Inflammatory macrophage (primary cell): ENCODE measurements around the gene DYRK1B.
A peak's percentile ranks its signal among the peaks of the same experiment; 100 is the strongest.

Source experiments
- DNase-seq, 2 donors: peaks; one replicate each; pipeline ENCODE4 v3.0.0-alpha.2; 2020 to 2022

Gene DYRK1B

DNA sequence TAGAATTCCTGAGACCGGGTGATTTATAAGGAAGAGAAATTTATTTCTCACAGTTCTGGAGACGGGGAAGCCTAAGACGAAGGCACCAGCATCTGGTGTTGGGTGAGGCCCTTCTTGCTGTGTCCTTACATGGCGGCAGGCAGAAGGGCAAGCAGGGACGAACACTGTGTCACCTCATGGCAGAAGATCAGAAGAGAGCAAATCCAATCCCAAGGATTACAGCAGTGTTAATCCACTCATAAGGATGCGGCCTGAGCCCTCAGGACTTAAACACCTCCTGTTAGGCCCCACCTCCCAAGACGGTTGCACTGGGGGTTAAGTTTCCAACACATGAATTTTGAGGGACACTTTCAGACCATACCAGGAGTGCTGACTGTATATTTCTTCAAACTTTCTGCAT lies 18.9 kb upstream of the DYRK1B start:
- no peak for DNase-seq

DNA sequence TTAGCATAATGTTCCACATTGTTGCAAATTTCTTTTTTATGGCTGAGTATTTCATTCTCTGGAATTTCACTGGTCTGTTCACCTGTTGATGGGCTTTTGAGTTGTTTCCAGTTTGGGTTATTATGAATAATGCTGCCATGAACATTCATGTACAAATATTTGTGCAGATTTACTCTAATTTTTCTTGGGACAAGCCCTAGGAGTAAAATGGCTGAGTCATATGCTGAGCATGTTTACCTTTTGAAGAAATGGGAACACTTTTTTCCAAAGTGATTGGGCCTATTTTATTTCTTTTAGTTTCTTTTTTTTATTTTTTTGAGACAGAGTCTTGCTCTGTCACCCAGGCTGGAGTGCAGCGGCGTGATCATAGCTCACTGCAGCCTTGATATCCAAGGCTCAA lies 16.9 kb upstream of the DYRK1B start:
- no peak for DNase-seq

DNA sequence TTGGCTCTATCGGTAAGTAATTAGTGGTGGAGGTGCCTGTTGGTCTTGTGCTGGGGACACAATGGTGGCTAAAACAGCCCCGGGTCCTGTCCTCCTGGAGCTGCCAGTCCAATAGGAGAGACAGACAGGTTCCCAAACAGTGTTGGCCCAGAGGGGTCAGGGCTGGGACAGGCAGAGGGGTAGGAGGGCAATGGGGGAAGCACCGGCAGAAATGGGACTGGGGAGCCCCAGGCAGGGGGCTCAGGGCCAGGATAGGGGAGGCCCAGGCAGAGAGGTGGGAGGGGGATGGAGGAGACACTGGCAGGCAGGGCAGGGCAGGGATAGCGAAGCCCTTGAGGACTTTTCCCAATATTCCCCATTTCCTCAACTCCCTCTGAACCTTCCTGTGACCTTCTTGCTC lies 14.4 kb upstream of the DYRK1B start:
- DNase-seq: no peak

DNA sequence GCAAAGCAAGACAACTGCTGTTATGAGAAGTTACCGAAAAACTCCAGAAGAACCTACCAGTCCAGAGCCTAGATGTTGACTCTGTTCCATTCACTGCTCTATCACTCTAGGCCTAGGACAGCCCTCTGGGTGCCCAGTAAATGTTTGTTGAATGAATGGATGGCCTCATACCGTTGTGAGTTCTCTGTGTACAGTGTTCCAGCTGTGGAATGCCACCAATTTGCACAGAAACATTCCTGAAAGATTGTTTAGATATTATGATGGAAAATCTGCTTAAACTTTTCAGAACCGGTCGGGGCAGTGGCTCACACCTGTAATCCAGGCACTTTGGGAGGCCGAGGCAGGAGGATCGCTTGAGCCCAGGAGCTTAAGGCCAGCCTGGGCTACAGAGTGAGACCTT lies 13.6 kb upstream of the DYRK1B start:
- no peak for DNase-seq

DNA sequence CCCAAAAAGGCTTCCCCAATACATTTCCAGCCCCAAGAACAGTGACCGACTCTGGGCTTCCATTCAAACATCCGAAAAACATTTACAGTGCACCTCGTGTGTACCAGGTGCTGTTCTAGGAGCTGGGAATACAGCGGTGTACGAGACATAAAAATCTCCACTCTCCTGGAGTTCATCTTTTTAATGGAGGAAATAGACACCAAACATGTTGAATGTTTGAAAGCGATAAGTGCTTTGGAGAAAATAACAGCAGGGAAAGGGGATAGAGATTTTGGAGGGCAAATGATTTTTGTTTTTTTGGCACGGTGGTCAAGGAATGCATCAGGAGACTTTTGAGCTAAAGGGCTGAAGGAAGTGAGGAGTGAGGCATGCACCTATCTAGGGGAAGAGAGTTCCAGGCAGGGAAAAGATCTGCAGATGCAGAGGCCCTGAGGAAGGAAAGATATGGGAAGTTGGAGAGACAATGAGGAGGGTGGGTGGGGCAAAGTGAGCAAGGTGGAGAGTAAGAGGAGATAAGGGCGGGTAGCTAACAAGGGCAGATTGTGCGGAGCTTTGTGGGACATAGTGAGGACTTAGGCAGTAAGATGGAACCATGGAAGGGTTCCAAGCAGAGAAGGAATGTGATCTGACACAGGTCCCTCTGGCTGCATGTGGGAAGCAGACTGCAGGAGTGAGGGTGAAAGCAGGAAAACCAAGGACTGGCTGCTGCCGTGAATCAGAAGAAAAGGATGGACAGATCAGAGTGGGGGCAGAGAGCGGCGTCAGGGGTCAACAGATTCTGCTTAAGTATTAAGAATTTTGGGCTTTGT lies 12.9 kb upstream of the DYRK1B start:
- no peak for DNase-seq

DNA sequence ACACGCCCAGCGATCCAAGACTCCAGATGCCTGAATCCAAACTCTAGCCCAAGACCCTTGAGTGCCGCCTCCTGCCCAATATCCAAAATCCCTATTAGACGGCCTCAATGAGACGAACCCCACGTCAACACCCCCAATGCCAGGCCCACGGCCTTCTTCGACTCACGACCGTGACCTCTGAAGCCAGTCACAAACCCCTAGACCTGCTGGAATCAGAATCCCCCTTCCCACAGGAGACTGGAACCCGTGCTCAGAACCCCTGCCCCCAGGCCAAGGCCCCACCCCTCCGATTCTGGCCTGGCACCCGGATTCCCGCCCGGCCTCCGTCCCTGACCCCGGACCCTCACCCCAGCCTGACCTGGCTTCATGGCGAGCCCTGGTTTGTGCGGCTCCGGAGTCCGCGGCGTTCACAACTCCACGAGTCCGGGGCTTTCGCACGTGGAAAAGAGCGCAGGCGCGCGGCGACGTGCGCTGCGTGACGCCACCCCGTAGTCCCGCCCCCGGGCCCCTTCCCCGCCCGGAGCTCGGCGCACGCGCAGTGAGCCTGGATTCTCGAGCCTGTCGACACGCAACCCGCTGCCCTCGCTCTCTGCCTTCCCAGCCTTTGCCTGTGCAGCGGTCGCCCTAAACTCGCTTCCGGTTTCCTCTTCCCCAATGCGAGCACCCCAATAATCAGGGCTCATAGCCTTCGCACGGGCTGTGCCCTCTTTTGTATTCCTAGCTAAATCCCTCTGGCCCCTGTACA lies 12.1 kb upstream of the DYRK1B start, which contains the start of gene FBL:
TSS of gene FBL (minus strand) at position 447 of the 745 bp plus-strand sequence. CDS start at position 368, 79 bp downstream.
- peak; percentile 96 to 97 for DNase-seq

DNA sequence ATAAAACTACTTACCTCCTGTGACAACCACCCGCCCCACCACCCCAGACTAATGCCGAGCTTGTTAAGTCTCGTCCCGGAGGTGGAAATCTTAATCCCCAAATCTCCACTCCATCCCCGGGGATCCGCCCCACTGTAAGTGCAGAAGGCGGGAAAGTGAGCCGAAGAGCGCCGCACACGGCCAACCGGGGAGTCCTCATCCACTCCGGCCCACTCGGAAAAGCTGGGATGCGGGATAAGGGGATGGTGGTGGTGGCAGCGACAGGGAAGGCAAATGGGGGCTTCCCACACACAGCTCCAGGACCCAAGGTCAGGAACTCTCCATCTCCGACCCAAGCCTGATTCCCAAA lies 11.6 kb upstream of the DYRK1B start:
- DNase-seq: no peak

DNA sequence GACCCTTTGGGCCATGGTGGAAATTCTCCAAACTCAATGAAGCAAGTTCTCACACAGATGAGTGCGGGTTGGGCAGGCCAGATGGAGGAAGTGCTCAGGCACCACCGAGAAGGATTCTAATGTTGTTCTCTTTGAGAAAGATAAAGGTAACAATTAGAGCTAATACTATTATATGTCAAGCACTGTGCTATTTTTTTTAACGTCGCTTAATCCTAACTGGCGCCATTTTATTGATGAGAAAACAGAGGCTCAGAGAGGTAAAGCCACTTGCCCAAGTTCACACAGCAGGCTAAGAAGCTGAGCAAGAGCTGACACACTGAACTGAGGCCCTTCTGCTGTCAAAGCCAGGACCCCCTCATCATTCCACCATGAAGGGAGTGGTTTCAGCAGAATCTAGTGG lies 11.2 kb upstream of the DYRK1B start:
- no peak for DNase-seq

DNA sequence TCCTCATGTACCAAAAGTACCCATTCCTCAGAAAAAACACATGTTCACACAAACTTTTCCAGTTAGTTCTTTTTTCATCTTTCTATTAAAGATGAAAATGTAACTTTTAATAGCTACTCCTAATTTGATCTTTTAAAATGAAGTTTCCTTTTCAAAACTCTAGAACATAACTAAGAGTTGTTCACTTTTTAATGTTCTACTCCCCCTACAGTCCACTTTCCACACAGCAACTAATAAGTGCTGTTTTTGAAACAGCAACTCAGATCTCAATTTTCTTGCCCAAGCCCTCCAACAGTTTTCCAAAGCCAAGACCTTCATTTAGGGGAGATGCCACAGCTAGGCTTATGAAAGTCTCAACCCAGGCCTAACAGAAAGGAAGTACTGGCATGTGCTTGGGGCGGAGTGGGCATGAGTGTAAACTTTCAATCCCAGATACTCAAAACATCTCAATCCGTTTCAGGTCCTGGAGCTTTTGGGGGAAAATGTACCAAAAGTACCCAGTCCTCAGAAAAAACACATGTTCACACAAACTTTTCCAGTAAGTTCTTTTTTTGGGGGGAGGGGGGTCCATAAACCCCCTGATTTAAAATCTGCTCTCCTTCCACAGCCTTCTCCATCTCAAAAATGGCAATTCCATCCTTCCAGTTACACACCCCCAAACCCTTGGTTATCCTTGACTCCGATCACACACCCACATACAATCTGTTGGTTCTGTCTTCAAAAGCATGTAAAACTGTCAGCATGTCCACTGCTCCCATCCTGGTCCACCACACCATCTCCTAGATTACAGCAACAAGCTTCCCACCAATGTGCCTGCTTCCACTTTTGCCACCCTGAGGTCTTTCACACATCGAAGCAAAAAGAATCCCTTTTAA lies 10.2 kb upstream of the DYRK1B start:
- DNase-seq: peak; percentile 46 to 68

DNA sequence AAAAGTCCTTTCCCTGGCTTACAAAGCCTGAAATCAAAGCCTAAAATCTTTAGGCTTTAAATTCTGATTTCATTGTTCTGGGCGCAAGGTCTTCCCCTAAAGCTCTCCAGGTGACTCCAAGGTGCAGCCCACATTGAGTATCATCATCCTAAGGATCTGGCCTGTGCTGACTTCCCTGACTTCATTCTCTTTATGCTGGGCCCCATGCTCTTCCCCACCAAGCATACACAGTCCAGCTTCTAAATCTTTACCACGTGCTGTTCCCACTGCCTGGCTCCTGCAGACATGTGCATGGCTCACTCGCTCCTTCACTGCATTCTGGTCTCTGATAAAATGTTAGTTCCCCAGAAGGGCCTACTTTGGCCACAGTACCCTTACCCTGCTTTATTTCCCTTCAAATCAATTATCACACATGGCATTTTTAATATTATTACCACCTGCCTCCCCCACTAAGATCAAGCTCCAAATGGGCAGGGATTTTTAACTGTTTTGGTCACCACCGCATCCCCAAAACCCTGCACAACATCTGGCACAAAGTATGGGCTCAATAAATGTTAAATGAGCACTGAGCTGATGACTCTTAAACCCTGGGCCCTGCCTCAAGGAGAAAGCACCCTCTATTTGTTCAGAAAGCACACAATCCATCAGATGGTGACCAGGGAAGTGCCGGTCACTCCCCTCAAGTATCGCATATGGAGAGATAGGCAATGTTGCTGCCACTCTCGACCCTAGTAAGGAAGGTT lies 8.9 kb upstream of the DYRK1B start:
- no peak for DNase-seq

DNA sequence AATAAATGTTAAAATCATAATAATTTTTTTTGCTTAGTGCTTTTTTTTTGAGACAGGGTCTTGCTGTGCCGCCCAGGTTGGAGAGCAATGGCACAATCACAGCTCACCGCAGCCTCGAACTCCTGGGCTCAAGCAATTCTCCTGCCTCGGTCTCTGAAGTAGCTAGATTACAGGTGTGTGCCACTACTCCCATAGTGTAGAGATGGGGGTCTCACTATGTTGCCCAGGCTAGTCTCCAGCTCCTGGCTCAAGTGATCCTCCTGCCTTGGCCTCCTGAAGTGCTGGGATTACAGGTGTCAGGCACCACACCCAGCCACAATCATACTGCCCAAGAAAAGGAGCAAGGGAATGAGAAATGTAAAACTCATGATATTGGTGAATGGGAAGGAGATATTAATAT lies 7.1 kb upstream of the DYRK1B start:
- no peak for DNase-seq

DNA sequence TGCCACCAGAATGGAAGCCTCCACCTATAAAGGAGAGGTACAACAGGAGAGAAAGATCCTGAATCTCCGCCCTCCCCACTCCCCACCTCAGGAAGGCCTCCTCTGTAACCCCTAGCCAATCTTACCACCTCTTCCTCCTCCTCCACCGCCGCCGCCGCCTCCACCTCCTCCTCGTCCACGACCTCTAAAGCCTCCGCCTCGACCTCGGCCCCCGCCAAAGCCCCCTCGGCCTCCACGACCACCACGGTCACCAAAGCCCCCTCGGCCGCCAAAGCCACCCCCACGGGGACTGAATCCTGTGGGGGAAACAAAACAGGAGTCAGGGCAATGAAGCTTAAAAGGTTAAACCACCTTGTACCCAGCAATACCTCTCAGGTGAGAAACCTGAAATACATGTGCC lies 6.5 kb upstream of the DYRK1B start:
- no peak for DNase-seq

DNA sequence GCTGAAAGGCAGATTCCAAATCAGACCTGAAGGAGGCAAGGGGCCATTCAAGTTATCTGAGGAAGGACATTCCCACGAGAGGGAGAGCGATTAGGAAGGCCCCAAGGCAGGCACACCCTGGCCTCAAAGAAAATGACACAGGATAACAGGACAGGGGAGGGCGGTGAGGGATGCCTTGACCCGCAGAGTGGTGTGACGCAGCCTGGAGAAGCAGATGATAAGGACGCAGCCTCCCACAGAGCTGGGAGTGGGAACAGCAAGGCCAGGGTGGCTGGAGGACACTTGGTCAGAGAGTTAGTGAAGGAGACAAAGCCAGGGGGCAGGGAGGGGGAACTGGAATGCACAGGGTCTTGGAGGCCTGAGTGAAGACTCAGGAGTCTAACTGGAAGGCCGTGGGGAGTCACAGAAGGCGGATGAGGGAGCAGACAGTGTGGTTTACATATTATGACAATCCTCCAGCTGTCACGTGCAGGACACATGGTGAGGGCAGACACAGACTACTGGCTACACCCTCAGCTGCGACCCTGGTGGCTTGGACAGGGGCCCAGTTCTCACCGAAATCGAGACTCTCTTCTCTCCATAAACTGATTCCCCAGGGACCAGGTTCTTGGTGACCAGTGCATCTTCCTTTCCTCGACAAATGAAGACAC lies 5.8 kb upstream of the DYRK1B start:
- no peak for DNase-seq

DNA sequence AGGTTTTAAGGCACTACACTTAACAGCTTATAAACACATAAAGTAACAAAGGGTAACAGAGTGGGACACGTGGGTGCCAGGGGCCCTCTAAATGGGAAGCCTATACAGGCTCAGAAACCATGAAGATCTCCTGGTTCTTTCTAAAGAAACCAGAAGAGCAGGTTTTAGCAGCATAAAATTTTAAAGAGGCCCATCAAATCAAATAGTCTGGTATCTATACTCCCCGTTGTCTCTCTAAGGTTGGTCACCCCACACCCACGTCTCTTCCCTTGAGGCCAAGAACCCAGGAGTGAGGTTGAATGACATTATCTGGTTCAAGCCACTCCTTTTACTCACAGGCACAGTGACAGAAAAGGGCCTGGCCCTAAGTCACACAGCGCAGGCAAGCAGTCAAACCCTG lies 4.6 kb upstream of the DYRK1B start:
- DNase-seq: no peak

DNA sequence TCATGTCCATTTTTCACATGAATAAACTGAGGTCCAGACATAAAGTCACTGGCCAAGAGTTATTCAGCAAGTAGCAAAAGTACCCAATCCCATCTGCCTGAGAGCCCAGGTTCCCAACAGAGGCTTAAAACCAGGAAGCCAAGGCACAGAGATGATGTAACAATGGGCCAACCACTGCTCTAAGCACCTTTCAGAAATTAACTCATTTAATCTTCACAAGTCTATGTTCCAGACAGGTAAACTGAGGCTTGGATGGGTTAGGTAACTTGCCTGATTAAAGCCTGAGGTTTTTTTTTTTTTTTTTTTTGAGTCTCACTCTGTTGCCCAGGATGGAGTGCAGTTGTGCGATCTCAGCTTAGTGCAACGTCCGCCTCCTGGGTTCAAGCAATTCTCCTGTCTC lies 4.0 kb upstream of the DYRK1B start:
- no peak for DNase-seq

DNA sequence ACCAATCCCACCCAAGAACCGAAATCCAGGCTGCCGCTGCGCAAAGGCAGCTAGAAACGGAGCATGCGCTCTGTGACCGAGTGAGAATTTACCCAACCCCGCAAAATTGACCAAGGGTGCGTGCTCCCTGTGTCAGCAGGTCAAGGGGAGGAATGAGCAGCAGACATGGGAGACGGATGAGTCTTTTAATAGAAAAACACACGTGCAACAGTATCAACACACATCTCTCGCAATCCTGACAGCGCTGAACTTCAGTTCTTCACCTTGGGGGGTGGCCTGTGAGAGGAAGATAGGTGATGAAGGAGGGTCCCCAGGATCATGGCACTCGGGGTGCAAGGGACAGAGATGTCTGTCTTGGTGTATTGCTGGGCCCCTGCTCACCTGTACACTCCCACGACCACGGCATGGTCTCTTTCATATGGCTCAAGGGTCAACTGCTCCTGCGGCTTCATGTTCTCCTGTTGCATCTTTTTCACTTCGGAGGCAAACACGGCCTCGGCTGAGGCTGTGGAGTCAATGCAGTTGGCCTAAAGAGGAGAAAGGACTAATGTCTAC lies 402 bp upstream of the DYRK1B start:
- DNase-seq: no peak

DNA sequence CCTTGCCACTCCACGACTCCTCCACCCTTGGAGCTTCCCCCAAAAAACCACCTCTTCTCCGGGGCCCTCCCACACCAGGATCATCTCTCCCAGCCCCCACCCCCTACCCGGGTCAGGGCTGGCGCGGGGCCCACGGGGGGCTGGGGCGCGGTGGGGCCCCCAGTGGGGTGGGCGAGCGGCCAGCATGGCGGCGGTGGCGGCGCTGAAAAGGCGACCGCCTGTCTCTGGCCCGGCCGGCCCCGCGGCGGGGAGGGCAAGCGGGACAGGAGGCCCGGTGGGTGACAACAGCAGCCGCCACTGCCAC lies 850 bp downstream of the DYRK1B start:
- no peak for DNase-seq

DNA sequence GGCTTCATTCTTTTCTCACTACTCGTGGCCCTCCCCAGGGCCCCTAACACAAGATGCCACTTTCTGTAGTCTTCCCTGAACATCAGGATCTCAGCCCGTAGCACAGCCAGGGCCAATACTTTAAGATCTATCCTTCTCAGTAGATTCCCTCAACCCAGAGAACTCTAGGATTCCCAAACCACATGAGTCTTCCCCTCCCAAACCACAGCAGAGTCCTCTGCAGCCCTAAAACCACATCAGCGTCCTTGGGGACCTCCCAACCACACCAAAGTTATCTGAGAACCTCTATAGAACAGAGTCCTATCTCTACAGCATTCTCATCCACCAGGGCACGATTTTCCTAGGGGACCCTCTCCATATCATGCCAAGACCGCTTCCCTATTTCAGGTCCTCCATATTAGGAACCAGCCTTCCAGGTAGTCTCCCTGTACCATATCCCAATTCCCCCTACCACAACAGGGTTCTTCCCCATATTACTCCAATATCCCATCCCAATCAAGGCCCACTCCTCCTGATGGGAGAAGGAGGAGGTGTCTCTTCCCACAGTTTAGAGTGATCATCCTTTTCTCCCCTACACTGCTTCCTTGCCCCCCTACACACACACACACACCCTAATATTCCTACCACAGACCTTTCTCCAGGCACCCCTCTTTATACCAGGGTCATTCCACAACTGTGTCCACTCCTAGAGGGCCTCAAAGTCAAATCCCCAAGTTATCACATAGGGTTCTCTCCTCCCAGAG lies 1.4 kb downstream of the DYRK1B start:
- no peak for DNase-seq

DNA sequence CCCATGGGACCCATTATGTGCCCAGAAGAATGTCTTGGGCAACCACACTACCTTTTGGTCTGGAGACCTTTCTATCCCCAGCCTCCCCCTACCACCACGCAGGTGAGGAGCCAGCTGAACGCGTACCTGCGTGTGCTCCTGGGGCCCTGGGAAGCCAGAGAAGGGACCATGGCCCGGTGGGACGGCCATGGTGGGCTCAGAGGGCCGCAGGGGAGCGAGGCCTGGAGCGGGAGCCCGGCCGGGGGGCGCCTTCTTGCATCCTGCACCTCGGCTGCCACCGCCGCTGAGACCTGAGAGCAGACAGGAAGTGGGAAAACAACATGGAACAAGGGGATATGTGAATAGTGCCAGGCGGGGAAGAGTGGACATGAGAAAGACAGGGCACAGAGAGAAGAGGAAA lies 2.3 kb downstream of the DYRK1B start:
- DNase-seq: no peak

DNA sequence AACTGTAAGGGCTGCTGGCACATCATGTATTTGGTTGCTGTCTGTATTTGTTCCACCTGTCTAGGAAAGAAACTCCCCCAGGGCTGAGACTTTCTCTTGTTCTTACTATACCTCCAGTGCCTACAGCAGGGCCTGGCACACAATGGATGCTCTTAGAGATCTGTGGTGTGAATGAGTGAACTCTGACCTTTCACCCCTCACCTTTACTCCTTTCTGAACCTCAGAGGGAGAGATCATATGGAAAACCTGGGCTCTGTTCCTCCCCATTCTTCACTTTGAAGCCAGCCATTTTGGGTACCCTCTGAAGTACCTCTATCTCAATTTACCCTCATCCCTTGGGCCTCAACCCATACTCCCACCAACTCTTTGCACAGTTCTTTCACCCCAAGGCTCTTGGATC lies 3.1 kb downstream of the DYRK1B start:
- DNase-seq: no peak

DNA sequence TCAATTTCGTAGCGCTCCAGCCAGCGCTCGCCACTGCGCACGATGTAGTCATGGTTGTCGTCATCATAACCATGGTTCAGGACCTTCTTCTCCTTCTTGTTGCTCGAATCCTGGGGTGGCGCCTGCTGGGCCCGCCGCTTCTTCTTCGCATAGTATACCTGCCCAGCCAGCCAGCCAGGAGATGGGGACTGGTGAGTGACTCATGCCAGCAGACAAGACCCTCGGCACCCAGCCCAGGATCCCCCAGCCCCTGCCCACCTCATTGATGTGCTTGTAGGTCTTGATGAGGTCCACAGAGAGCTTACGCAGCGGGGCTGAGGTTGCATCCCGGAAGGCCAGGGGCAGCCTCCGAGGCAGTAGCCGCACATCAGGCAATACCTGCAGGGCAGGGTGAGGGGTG lies 3.6 kb downstream of the DYRK1B start:
- DNase-seq: no peak
